Epithelial cell of esophagus (primary cell): ENCODE data around the gene CCL18.

Source experiments
- DNase-seq: peaks from one replicate; pipeline ENCODE4 v3.0.0; 2010; ENCODE audit warnings: low read depth
- H3K4me3 ChIP-seq: 2 replicates; pipeline ENCODE4 v1.5.1; 2011; ENCODE audit warnings: mild to moderate bottlenecking, low read length, control low read depth
- CTCF ChIP-seq: IDR thresholded peaks from 2 replicates; pipeline ENCODE4 v1.5.1; 2011; ENCODE audit warnings: low read depth, mild to moderate bottlenecking, low read length, control low read depth, inconsistent platforms; ENCODE audit not compliant: insufficient read depth; ENCODE audit errors: missing control alignments

CCL18 gene

DNA sequence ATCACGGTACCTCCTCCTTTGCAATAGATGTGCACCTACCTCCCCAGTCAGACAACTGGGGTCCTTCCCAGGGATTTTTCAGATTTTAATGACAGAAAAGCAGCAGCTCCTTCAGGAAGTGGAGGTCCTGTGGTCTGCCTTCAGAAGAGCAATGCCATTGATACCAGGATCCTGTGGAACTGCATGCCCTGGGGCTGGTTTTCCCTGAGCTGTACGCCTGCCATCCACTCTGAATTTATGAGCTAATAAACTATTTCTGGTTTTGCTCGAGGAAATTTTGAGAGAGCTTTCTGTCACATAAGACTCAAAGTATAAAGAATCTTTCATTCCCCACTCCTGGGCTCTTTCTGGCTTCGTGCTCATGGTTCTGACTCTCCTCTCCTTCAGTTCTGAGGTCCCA is 36.3 kb upstream of the CCL18 start:
- no peak for TF ChIP-seq CTCF
- DNase-seq: no peak
- no peak overlapping the region for H3K4me3 ChIP-seq

GRCh38 chr17:36030956-36031355 is 33.1 kb upstream of the CCL18 start:
- DNase-seq: no peak
- no peak overlapping the region for H3K4me3 ChIP-seq
- TF ChIP-seq CTCF: no peak

- DNase-seq: no peak
- no peak for TF ChIP-seq CTCF
- no peak overlapping the region for H3K4me3 ChIP-seq
These were observed 29.9 kb upstream of the CCL18 start for GRCh38 chr17:36034127-36034526.

DNA sequence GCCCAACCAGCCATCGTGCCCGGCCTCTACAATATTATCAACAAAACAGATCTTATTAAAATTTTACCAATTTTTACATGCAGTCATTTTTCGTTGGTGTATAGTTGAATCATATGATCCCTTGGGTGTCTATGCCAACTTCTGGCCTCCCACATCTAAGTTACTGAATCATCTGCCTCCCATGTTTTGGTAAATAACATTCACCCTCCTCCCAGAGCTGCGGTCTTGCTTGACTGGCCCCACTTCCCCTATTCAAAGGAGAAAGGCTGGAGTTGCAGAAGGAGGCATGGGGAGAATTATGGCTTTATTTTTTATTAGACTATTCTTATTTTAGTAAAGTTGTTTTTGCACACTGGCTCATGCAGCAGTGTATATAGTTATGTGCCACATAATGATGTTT is 27.8 kb upstream of the CCL18 start:
- no peak for TF ChIP-seq CTCF
- H3K4me3 ChIP-seq: no peak overlapping the region
- DNase-seq: no peak

- no peak for TF ChIP-seq CTCF
- no peak for DNase-seq
- no peak overlapping the region for H3K4me3 ChIP-seq
These were observed 16.0 kb upstream of the CCL18 start for GRCh38 chr17:36048066-36048465.

DNA sequence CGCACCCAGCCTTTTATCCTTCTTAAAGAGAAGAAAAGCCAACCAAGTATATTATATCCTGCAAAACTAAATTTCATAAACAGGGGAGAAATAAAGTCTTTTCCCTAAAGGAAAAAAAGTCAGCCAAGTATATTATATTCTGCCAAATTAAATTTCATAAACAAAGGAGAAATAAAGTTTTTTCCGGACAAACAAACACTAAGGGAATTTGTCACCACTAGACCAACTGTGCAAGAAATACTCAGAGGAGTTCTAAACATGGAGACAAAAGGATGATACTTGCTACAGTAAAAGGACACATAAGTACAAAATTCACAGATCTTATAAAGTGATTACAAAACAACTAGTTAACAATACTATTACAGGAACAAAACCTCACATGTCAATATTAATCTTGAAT is 14.4 kb upstream of the CCL18 start:
- no peak overlapping the region for H3K4me3 ChIP-seq
- no peak for TF ChIP-seq CTCF
- DNase-seq: no peak

DNA sequence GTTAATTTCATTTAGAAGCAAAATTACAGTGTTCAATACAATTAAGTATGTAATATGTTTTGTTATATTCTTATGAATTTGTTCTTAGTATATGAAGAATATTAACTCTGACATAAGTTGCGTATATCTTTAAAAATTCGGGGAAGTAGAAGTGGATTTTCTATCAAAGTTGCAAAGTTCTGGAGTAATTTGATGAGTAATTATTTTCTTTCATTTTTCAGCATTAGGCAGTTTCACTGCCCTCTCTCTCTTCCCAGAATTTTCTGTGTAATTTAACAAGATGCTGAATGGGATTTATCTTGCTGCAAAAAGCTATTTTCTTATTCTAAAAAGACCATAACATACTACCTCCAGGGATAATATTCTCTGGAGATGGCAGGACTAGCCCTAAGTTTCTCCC is 8.9 kb upstream of the CCL18 start:
- no peak for DNase-seq

More for the DNA sequence above, 8.9 kb upstream of the CCL18 start:
- TF ChIP-seq CTCF: no peak
- no peak overlapping the region for H3K4me3 ChIP-seq
